ENCODE data around the gene BRD7. TPM values are rescaled to one million over a fixed set of nuclear protein-coding genes. Genes with fewer than 3 reads are reported as not detected.

BRD7 gene
- total and polyA plus RNA-seq, 2 of the 4 experiments (the other 2 are of a cell fraction), result 24.8 to 29.9 TPM

- dilution Hi-C loops (cut with HindIII; ENCODE audit: low sequenced_read_pairs, unreplicated experiment) (no loop called here), in situ Hi-C loops (cut with MboI; ENCODE audit: low sequenced_read_pairs) (no loop called here), intact Hi-C loops (cut with micrococcal nuclease) (no loop called here)
- TF ChIP-seq MXI1 (IDR thresholded peaks at IDR 0.05; ENCODE audit: borderline replicate concordance, low read depth, low read length) (no peak), FOS (IDR thresholded peaks at IDR 0.05; ENCODE audit: low read depth, low read length) (no peak), NFE2L2 (IDR thresholded peaks at IDR 0.05; ENCODE audit: low read depth, low read length) (no peak), BHLHE40 (IDR thresholded peaks at IDR 0.05; ENCODE audit: low read depth, low read length) (no peak), RCOR1 (IDR thresholded peaks at IDR 0.05; ENCODE audit: insufficient replicate concordance, low read length) (no peak), RFX5 (IDR thresholded peaks at IDR 0.05; ENCODE audit: low read depth, low read length) (no peak), USF2 (IDR thresholded peaks at IDR 0.05; ENCODE audit: low read depth, low read length) (no peak), MAFK (IDR thresholded peaks at IDR 0.05; ENCODE audit: low read depth, low read length) (no peak), CTCF (conservative IDR thresholded peaks at IDR 0.05; ENCODE audit: low read depth, low read length) (no peak), MAZ (IDR thresholded peaks at IDR 0.05; ENCODE audit: borderline replicate concordance, low read depth, low read length) (no peak), CHD1 (IDR thresholded peaks at IDR 0.05; ENCODE audit: low read depth, low read length) (no peak)
- Histone ChIP-seq H3K79me1 (ENCODE audit: low read depth in 1 of 2, low read length in 2 of 2) (peaks cover 3% of the 10 kb centered on the region in 2 experiments; a peak in 1 of 4 replicates), H3K9me1 (ENCODE audit: insufficient read depth, low read length) (no peaks in the 10 kb centered on the region; the same call in 1 of the 2 replicates), H2BK15ac (ENCODE audit: low read depth, low read length) (no peak overlapping the region), H4K91ac (ENCODE audit: insufficient read depth, low read depth, low read length) (no peak overlapping the region), H2AK9ac (replicated peaks; ENCODE audit: low read depth, low read length, poor library complexity) (no peak overlapping the region), H3K18ac (ENCODE audit: low read depth, low read length) (no peak overlapping the region), H3K9ac (ENCODE audit: low read depth, low read length) (no peak overlapping the region), H4K8ac (ENCODE audit: low read depth in 2 of 2, low read length in 2 of 2) (no peak overlapping the region), H3K27ac (ENCODE audit: insufficient read depth, low read length) (no peak overlapping the region), H3K4me3 (ENCODE audit: insufficient read depth, low read depth, low read length) (no peak overlapping the region), H3K4me2 (ENCODE audit: low read depth, low read length) (no peak overlapping the region), H3K4me1 (ENCODE audit: control insufficient read depth, insufficient read depth, low read length) (no peaks in the 10 kb centered on the region), H4K5ac (ENCODE audit: low read depth, low read length) (no peak overlapping the region), H3K56ac (ENCODE audit: extremely low read depth, insufficient read depth, low read length) (no peak overlapping the region), H3K9me3 (ENCODE audit: control insufficient read depth, insufficient read depth, low read length) (no peaks in the 10 kb centered on the region), H2AFZ (replicated peaks; ENCODE audit: low read length, poor library complexity) (no peak overlapping the region), H4K20me1 (ENCODE audit: insufficient read depth, low read length) (peaks cover 5% of the 10 kb centered on the region; the same call in 1 of the 2 replicates), H3K4ac (ENCODE audit: low read depth, low read length) (no peak overlapping the region), H2BK5ac (ENCODE audit: low read depth, low read length, poor library complexity, severe bottlenecking) (no peak overlapping the region), H3K27me3 (ENCODE audit: control insufficient read depth, insufficient read depth, low read length) (no peaks in the 10 kb centered on the region), H2BK120ac (ENCODE audit: low read depth, low read length) (no peak overlapping the region), H3K36me3 (ENCODE audit: control insufficient read depth, insufficient read depth, low read length) (peaks cover 37% of the 10 kb centered on the region), H2BK20ac (ENCODE audit: low read depth, low read length) (no peak overlapping the region), H3K23ac (ENCODE audit: low read depth, low read length) (no peak overlapping the region), H2AK5ac (ENCODE audit: low read depth, low read length) (no peak overlapping the region), H3K14ac (replicated peaks; ENCODE audit: low read depth, low read length) (no peak overlapping the region)
- no peak for ATAC-seq (ENCODE audit: low read depth)
- ChIA-PET CTCF (interaction anchor here (0.6 kb wide), 1 partner anchor 152 kb away, joined by 3 read pairs; no protein-coding TSS in a partner anchor), POLR2A (ENCODE audit: unreplicated experiment) (no interaction called here)
- no TSS peak for BruUV-seq (replicated peaks)
- no peak for DNase-seq
- WGBS, 2 experiments (ENCODE audit: extremely low coverage in 2 of 2, insufficient read length in 1 of 2), result no CpG with 5 or more reads among the region's 9 CpGs
Observed at GRCh38 chr16:50318796-50319578, 49.8 kb downstream of the BRD7 start.

Measured in IMR-90 (cell line).